ENCODE results near the gene NDUFA9. TPM values are rescaled to one million over a fixed set of nuclear protein-coding genes. Genes with fewer than 3 reads are reported as not detected.

NDUFA9 gene
- total RNA-seq, 1 donor from 2014 or later: 136 TPM

GRCh38 chr12:4649358-4649661 lies 396 bp downstream of the NDUFA9 start:
- TF ChIP-seq CTCF (IDR thresholded peaks at IDR 0.05; ENCODE audit: unreplicated experiment): no peak
- Mint-ChIP-seq H3K27ac (peak overlapping the region; percentile 99), H3K9me3 (ENCODE audit: low read depth) (no peaks in the 10 kb centered on the region), H3K36me3 (ENCODE audit: insufficient read depth) (no peaks in the 10 kb centered on the region), H3K4me1 (ENCODE audit: low read depth) (peaks cover 25% of the 10 kb centered on the region), H3K27me3 (no peaks in the 10 kb centered on the region), H3K4me3 (ENCODE audit: low read depth) (peak overlapping the region; percentile 91)
- DNase-seq (ENCODE audit: low spot score, unreplicated experiment): no peak

- H3K36me3 Mint-ChIP-seq (ENCODE audit: insufficient read depth): peaks cover 7% of the 10 kb centered on the region
- H3K4me3 Mint-ChIP-seq (ENCODE audit: low read depth): no peak overlapping the region
- TF ChIP-seq CTCF (IDR thresholded peaks at IDR 0.05; ENCODE audit: unreplicated experiment): no peak
- DNase-seq (ENCODE audit: low spot score, unreplicated experiment): no peak
- peaks cover 15% of the 10 kb centered on the region for H3K4me1 Mint-ChIP-seq (ENCODE audit: low read depth)
- H3K27me3 Mint-ChIP-seq: no peaks in the 10 kb centered on the region
- no peak overlapping the region for H3K27ac Mint-ChIP-seq
- H3K9me3 Mint-ChIP-seq (ENCODE audit: low read depth): no peaks in the 10 kb centered on the region
Observed at GRCh38 chr12:4653257-4653656, 4.3 kb downstream of the NDUFA9 start.

- Mint-ChIP-seq H3K4me1 (ENCODE audit: low read depth) (peaks cover 15% of the 10 kb centered on the region), H3K27ac (no peak overlapping the region), H3K36me3 (ENCODE audit: insufficient read depth) (peaks cover 7% of the 10 kb centered on the region), H3K4me3 (ENCODE audit: low read depth) (no peak overlapping the region), H3K27me3 (no peaks in the 10 kb centered on the region), H3K9me3 (ENCODE audit: low read depth) (no peaks in the 10 kb centered on the region)
- DNase-seq (ENCODE audit: low spot score, unreplicated experiment): no peak
- TF ChIP-seq CTCF (IDR thresholded peaks at IDR 0.05; ENCODE audit: unreplicated experiment): no peak
Observed at GRCh38 chr12:4653691-4654090, 4.8 kb downstream of the NDUFA9 start.

- H3K4me3 Mint-ChIP-seq (ENCODE audit: low read depth): no peak overlapping the region
- no peak for DNase-seq (ENCODE audit: low spot score, unreplicated experiment)
- H3K36me3 Mint-ChIP-seq (ENCODE audit: insufficient read depth): peaks cover 44% of the 10 kb centered on the region
- no peak for TF ChIP-seq CTCF (IDR thresholded peaks at IDR 0.05; ENCODE audit: unreplicated experiment)
- H3K9me3 Mint-ChIP-seq (ENCODE audit: low read depth): no peaks in the 10 kb centered on the region
- H3K4me1 Mint-ChIP-seq (ENCODE audit: low read depth): no peaks in the 10 kb centered on the region
- no peak overlapping the region for H3K27ac Mint-ChIP-seq
- H3K27me3 Mint-ChIP-seq: no peaks in the 10 kb centered on the region
Observed at GRCh38 chr12:4663971-4664505, 15.1 kb downstream of the NDUFA9 start.

- H3K27ac Mint-ChIP-seq: no peak overlapping the region
- H3K4me3 Mint-ChIP-seq (ENCODE audit: low read depth): no peak overlapping the region
- H3K27me3 Mint-ChIP-seq: no peaks in the 10 kb centered on the region
- no peaks in the 10 kb centered on the region for H3K9me3 Mint-ChIP-seq (ENCODE audit: low read depth)
- no peak for TF ChIP-seq CTCF (IDR thresholded peaks at IDR 0.05; ENCODE audit: unreplicated experiment)
- peaks cover 53% of the 10 kb centered on the region for H3K36me3 Mint-ChIP-seq (ENCODE audit: insufficient read depth)
- H3K4me1 Mint-ChIP-seq (ENCODE audit: low read depth): no peaks in the 10 kb centered on the region
- DNase-seq (ENCODE audit: low spot score, unreplicated experiment): no peak
Observed at GRCh38 chr12:4665236-4665635, 16.3 kb downstream of the NDUFA9 start.

Measured in progenitor cell of endocrine pancreas (in vitro differentiated cells).